Gastroesophageal sphincter (tissue), 3 donors: ENCODE results near the gene BBS12.

ENCODE experiments used
- POLR2A ChIP-seq, 2 donors: fragments of 450-650 bp; IDR thresholded peaks; one replicate each; pipeline ENCODE4 v1.6.1; 2017; ENCODE audit warnings: antibody characterized with exemption in 2 of 2, mild to moderate bottlenecking in 2 of 2, moderate library complexity in 1 of 2
- POLR2AphosphoS5 ChIP-seq: sonication (generic); formaldehyde crosslinking; IDR thresholded peaks from one replicate; pipeline ENCODE4 v1.6.1; 2017; ENCODE audit warnings: antibody characterized with exemption
- TF ChIP-seq, protein P1 (sequence below), 4 experiments: fragments of 200-600 bp in 2 of 4; fragments of 450-650 bp in 2 of 4; sonication (generic) in 1 of 4; IDR thresholded peaks; one replicate each; pipeline ENCODE4 v1.5.1; 2017 to 2019; ENCODE audit warnings: antibody characterized with exemption in 4 of 4, mild to moderate bottlenecking in 2 of 4, moderate library complexity in 2 of 4

DNA sequence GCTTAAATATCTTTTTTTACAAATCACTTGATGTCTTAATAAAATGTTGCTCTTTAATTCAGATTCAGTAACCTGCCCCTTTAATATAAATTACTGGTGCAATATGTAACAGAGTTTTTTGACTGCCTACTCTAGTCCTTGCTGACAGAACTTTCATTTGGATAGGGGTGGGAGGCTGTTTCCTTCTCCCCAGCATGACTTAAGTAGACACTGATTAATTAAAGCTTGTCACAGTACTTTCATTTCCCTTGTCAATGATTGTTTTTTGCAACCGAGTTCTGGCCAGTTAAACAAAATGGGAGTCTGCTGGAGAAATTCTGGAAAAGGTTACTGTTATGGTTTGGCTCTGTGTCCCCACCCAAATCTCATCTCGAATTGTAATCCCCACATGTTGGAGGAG, 37.3 kb upstream of the BBS12 start:
- TF ChIP-seq POLR2A (IDR thresholded peaks at IDR 0.05) (no peak), POLR2AphosphoS5 (no peak)
- TF ChIP-seq, protein P1, sequence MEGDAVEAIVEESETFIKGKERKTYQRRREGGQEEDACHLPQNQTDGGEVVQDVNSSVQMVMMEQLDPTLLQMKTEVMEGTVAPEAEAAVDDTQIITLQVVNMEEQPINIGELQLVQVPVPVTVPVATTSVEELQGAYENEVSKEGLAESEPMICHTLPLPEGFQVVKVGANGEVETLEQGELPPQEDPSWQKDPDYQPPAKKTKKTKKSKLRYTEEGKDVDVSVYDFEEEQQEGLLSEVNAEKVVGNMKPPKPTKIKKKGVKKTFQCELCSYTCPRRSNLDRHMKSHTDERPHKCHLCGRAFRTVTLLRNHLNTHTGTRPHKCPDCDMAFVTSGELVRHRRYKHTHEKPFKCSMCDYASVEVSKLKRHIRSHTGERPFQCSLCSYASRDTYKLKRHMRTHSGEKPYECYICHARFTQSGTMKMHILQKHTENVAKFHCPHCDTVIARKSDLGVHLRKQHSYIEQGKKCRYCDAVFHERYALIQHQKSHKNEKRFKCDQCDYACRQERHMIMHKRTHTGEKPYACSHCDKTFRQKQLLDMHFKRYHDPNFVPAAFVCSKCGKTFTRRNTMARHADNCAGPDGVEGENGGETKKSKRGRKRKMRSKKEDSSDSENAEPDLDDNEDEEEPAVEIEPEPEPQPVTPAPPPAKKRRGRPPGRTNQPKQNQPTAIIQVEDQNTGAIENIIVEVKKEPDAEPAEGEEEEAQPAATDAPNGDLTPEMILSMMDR (IDR thresholded peaks at IDR 0.05): no peak
